MM.1S (cell line): ENCODE measurements around the gene CCDC192.

Experiments used
- CTCF ChIP-seq: fragments of 300-600 bp; sonication (generic); IDR thresholded peaks from 2 replicates; pipeline ENCODE4 v1.5.1; 2016; ENCODE audit warnings: antibody characterized with exemption, low read length, mixed read lengths
- EZH2 ChIP-seq: fragments of 300-600 bp; sonication (generic); optimal IDR thresholded peaks from 2 replicates; pipeline ENCODE3; 2017; ENCODE audit warnings: low read depth, mild to moderate bottlenecking, antibody characterized with exemption, low read length, mixed read lengths

- TF ChIP-seq CTCF (no peak), EZH2 (no peak)
Measured at GRCh38 chr5:127827451-127827850, 124.3 kb downstream of the CCDC192 start.
